Tibial artery (tissue), 4 donors: ENCODE data around the gene PRKAG2.

Source experiments
- DNase-seq, 2 donors: peaks; one replicate each; pipeline ENCODE4 v3.0.0-alpha.2; 2019
- H3K27ac ChIP-seq, 2 donors: fragments of 200-600 bp; sonication (generic) in 1 of 2; 1 replicate in 1 of 2; 2 replicates in 1 of 2; pipeline ENCODE4 v1.5.1; 2018 to 2019; ENCODE audit warnings: mild to moderate bottlenecking in 1 of 2
- H3K27me3 ChIP-seq, 2 donors: fragments of 200-600 bp; sonication (generic) in 1 of 2; one replicate each; pipeline versions ENCODE4 v1.5.1 to v1.6.0; 2016 to 2019
- H3K36me3 ChIP-seq, 3 donors: fragments of 200-600 bp; sonication (generic) in 2 of 3; one replicate each; pipeline ENCODE4 v1.5.1; 2016 to 2019; ENCODE audit warnings: mild to moderate bottlenecking in 2 of 3
- H3K4me1 ChIP-seq, 4 donors: fragments of 200-600 bp; sonication (generic) in 2 of 4; 1 replicate in 3 of 4; 2 replicates in 1 of 4; pipeline ENCODE4 v1.5.1; 2016 to 2019
- H3K4me3 ChIP-seq, 2 donors: fragments of 200-600 bp; sonication (generic) in 1 of 2; 1 replicate in 1 of 2; 2 replicates in 1 of 2; pipeline ENCODE4 v1.5.1; 2018 to 2019; ENCODE audit warnings: mild to moderate bottlenecking in 2 of 2
- H3K9me3 ChIP-seq, 3 donors: fragments of 200-600 bp; sonication (generic) in 1 of 3; one replicate each; pipeline ENCODE4 v1.5.1; 2016 to 2019
- CTCF ChIP-seq, 2 experiments: fragments of 200-600 bp in 1 of 2; fragments of 450-650 bp in 1 of 2; IDR thresholded peaks; one replicate each; pipeline ENCODE4 v1.5.1; 2017 to 2019; ENCODE audit warnings: antibody characterized with exemption in 2 of 2, mild to moderate bottlenecking in 1 of 2, moderate library complexity in 1 of 2
- intact Hi-C: fragments of 100-400 bp; cut with DNase I; formaldehyde crosslinking; loops from one replicate; pipeline ENCODE4 v1.15.0; 2023; ENCODE audit warnings: low total_unique reads

The PRKAG2 gene

GRCh38 chr7:151730591-151730990, 146.3 kb downstream of the PRKAG2 start:
- H3K4me3 ChIP-seq: no peak overlapping the region
- H3K9me3 ChIP-seq: no peaks in the 10 kb centered on the region
- intact Hi-C loops: no loop called here
- H3K27ac ChIP-seq: no peak overlapping the region
- no peaks in the 10 kb centered on the region for H3K27me3 ChIP-seq
- DNase-seq: no peak
- no peak for TF ChIP-seq CTCF (IDR thresholded peaks at IDR 0.05)
- no peaks in the 10 kb centered on the region for H3K36me3 ChIP-seq
- peaks cover 0 to 17% (median 10%) of the 10 kb centered on the region in 4 donors for H3K4me1 ChIP-seq

- H3K36me3 ChIP-seq: no peaks in the 10 kb centered on the region
- intact Hi-C loops: no loop called here
- no peaks in the 10 kb centered on the region for H3K9me3 ChIP-seq
- no peak overlapping the region for H3K4me3 ChIP-seq
- peaks cover 0 to 16% (median 10%) of the 10 kb centered on the region in 4 donors for H3K4me1 ChIP-seq
- no peak for DNase-seq
- no peak for TF ChIP-seq CTCF (IDR thresholded peaks at IDR 0.05)
- no peak overlapping the region for H3K27ac ChIP-seq
- H3K27me3 ChIP-seq: no peaks in the 10 kb centered on the region
Measured at GRCh38 chr7:151729521-151729921, 147.4 kb downstream of the PRKAG2 start.

- Histone ChIP-seq H3K4me1 (peaks cover 0 to 16% (median 10%) of the 10 kb centered on the region in 4 donors), H3K27me3 (no peaks in the 10 kb centered on the region), H3K27ac (peak overlapping the region; percentile 31 to 49), H3K36me3 (no peaks in the 10 kb centered on the region), H3K9me3 (no peaks in the 10 kb centered on the region), H3K4me3 (no peak overlapping the region)
- no peak for TF ChIP-seq CTCF (IDR thresholded peaks at IDR 0.05)
- DNase-seq: no peak
- intact Hi-C loops: no loop called here
Measured at GRCh38 chr7:151728746-151729145, 148.2 kb downstream of the PRKAG2 start.

- no peaks in the 10 kb centered on the region for H3K36me3 ChIP-seq
- H3K27me3 ChIP-seq: no peaks in the 10 kb centered on the region
- H3K4me3 ChIP-seq: no peak overlapping the region
- DNase-seq: no peak
- peak overlapping the region; percentile 31 to 49 for H3K27ac ChIP-seq
- peaks cover 0 to 16% (median 10%) of the 10 kb centered on the region in 4 donors for H3K4me1 ChIP-seq
- no peak for TF ChIP-seq CTCF (IDR thresholded peaks at IDR 0.05)
- no peaks in the 10 kb centered on the region for H3K9me3 ChIP-seq
- intact Hi-C loops: no loop called here
Measured at GRCh38 chr7:151728286-151728660, 148.6 kb downstream of the PRKAG2 start.

- H3K4me1 ChIP-seq: peaks cover 0 to 16% (median 10%) of the 10 kb centered on the region in 4 donors
- TF ChIP-seq CTCF (IDR thresholded peaks at IDR 0.05): no peak
- peak; percentile 89 for DNase-seq
- intact Hi-C loops: no loop called here
- no peaks in the 10 kb centered on the region for H3K9me3 ChIP-seq
- H3K27ac ChIP-seq: peak overlapping the region; percentile 31 to 49
- H3K4me3 ChIP-seq: no peak overlapping the region
- no peaks in the 10 kb centered on the region for H3K27me3 ChIP-seq
- H3K36me3 ChIP-seq: no peaks in the 10 kb centered on the region
Measured at GRCh38 chr7:151727579-151728285, 149.2 kb downstream of the PRKAG2 start.
